HepG2 (cell line): ENCODE results near the gene GJD3. TPM values are rescaled to one million over a fixed set of nuclear protein-coding genes. Genes with fewer than 3 reads are reported as not detected.

Experiments used
- GFI1 ChIP-seq: sonication (generic); formaldehyde crosslinking; IDR thresholded peaks from 2 replicates; pipeline ENCODE4 v1.5.0; 2020; ENCODE audit warnings: missing genetic modification reagents, mild to moderate bottlenecking, borderline replicate concordance
- HNRNPL ChIP-seq: fragments of 200-400 bp; formaldehyde crosslinking; IDR thresholded peaks from 2 replicates; pipeline ENCODE4 v1.6.1; 2017; ENCODE audit warnings: mild to moderate bottlenecking, low read depth, low read length
- KDM6A ChIP-seq: IDR thresholded peaks from 2 replicates; pipeline ENCODE4 v1.6.1; 2016; ENCODE audit warnings: low read depth
- LCORL ChIP-seq, 2 experiments: fragments of 450-650 bp in 1 of 2; sonication (generic) in 1 of 2; formaldehyde crosslinking in 1 of 2; IDR thresholded peaks; 2 replicates each; pipeline versions ENCODE4 v1.5.0 to v1.6.1; 2017 to 2020; ENCODE audit warnings: antibody characterized with exemption in 1 of 2, missing genetic modification reagents in 1 of 2
- MAZ ChIP-seq, 2 experiments: sonication (generic) in 1 of 2; formaldehyde crosslinking in 1 of 2; IDR thresholded peaks; 2 replicates each; pipeline versions ENCODE4 v1.5.0 to v1.6.1; 2012 to 2020; ENCODE audit warnings: low read depth in 2 of 2, mild to moderate bottlenecking in 2 of 2, borderline replicate concordance in 1 of 2, improper control_type of control experiment in 1 of 2, low read length in 1 of 2, missing genetic modification reagents in 1 of 2, moderate library complexity in 1 of 2
- NONO ChIP-seq, 2 experiments: fragments of 450-650 bp in 1 of 2; sonication (generic) in 1 of 2; formaldehyde crosslinking in 1 of 2; IDR thresholded peaks in 1 of 2; conservative IDR thresholded peaks in 1 of 2; 2 replicates each; pipeline versions ENCODE4 v1.6.1 to v1.8.0; 2017 to 2022; ENCODE audit warnings: mild to moderate bottlenecking in 1 of 2, missing genetic modification reagents in 1 of 2, moderate library complexity in 1 of 2
- PCBP2 ChIP-seq: fragments of 200-400 bp; formaldehyde crosslinking; optimal IDR thresholded peaks from 2 replicates; pipeline ENCODE3; 2018; ENCODE audit warnings: low read length, low read depth; ENCODE audit not compliant: poor library complexity, severe bottlenecking
- RARG ChIP-seq: sonication (generic); formaldehyde crosslinking; IDR thresholded peaks from 2 replicates; pipeline ENCODE4 v1.4.0; 2020; ENCODE audit warnings: low read depth, mild to moderate bottlenecking, missing genetic modification reagents
- SIN3A ChIP-seq: IDR thresholded peaks from 2 replicates; pipeline ENCODE4 v1.6.1; 2011; ENCODE audit warnings: low read depth, mild to moderate bottlenecking, control low read depth, low read length, borderline replicate concordance
- XRCC5 ChIP-seq: fragments of 200-400 bp; formaldehyde crosslinking; optimal IDR thresholded peaks from 2 replicates; pipeline ENCODE3; 2017; ENCODE audit warnings: mild to moderate bottlenecking, low read length
- ZBTB7A ChIP-seq: sonication (generic); formaldehyde crosslinking; IDR thresholded peaks from 2 replicates; pipeline ENCODE4 v1.8.0; 2022; ENCODE audit warnings: mild to moderate bottlenecking, missing genetic modification reagents
- ZC3H4 ChIP-seq: sonication (generic); formaldehyde crosslinking; IDR thresholded peaks from 2 replicates; pipeline ENCODE4 v1.4.0; 2020; ENCODE audit warnings: missing genetic modification reagents, borderline replicate concordance
- ZNF441 ChIP-seq: sonication (generic); formaldehyde crosslinking; IDR thresholded peaks from 2 replicates; pipeline ENCODE4 v1.7.0; 2021; ENCODE audit warnings: missing genetic modification reagents, borderline replicate concordance
- ZNF720 ChIP-seq: sonication (generic); formaldehyde crosslinking; IDR thresholded peaks from 2 replicates; pipeline ENCODE4 v1.4.0; 2020; ENCODE audit warnings: missing genetic modification reagents
- ZSCAN25 ChIP-seq: sonication (generic); formaldehyde crosslinking; IDR thresholded peaks from 2 replicates; pipeline ENCODE4 v1.8.0; 2022; ENCODE audit warnings: mild to moderate bottlenecking, missing genetic modification reagents
- polyA plus RNA-seq, 8 experiments: library from polyadenylated mRNA; depleted of rRNA in 3 of 8; stranded (reverse) in 7 of 8; unstranded in 1 of 8; fragments of >200 nt; fragmentation: Illumina TruSeq in 4 of 8; extraction: Trizol in 4 of 8; gene quantifications; 2 replicates each; pipeline versions ENCODE4 v1.2.1 to v1.2.3, GENCODE V29; 2011 to 2016; ENCODE audit warnings: low read depth in 4 of 8, missing spikeins in 1 of 8, mixed read lengths in 1 of 8; ENCODE audit not compliant: insufficient read depth in 1 of 8
- total RNA-seq, 5 experiments: library from RNA; depleted of rRNA; stranded (reverse); fragments of >200 nt; fragmentation: Illumina TruSeq; extraction: Trizol; gene quantifications; 2 replicates each; pipeline ENCODE4 v1.2.3, GENCODE V29; 2016; ENCODE audit warnings: low read depth in 1 of 5
- TF ChIP-seq, protein P1 (sequence below): sonication (generic); formaldehyde crosslinking; IDR thresholded peaks from 2 replicates; pipeline ENCODE4 v1.5.0; 2020; ENCODE audit warnings: missing genetic modification reagents, mild to moderate bottlenecking, borderline replicate concordance
- TF ChIP-seq, protein P2 (sequence below): sonication (generic); formaldehyde crosslinking; IDR thresholded peaks from one replicate; pipeline ENCODE4 v1.5.1; 2020; ENCODE audit warnings: mild to moderate bottlenecking, missing genetic modification reagents; ENCODE audit errors: not compliant biosample characterization

GJD3 gene
- total and polyA plus RNA-seq, 2 of the 13 experiments (the other 11 are each of a cell fraction or from before 2014, with no cell fraction given), result not detected

DNA sequence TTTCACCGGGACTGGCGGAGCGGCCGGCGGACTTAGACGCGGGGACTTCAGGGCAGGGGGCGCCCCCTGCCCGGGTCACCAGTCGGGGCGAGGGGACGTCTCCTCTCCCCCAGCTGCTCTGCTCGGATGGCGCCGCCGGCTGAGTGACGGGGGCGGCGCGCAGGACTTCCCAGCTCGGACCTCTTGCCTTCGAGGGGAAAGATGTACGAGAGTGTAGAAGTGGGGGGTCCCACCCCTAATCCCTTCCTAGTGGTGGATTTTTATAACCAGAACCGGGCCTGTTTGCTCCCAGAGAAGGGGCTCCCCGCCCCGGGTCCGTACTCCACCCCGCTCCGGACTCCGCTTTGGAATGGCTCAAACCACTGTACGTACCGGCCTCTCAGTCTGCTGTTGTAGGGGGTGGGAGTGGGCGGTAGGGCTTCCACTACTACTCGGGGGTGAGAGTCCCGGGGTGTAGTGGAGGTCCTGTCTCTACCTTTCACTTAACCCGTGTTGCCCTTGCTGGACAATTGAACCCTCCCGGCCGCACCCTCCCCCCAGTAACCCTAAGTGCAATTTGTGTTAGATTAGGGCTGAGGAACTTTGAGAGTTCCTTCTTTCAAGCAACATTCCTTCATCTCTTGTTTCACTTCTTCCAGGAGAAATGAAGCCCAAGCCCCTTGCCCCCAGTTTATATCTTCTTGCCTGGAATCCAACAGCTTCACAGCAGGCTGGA lies 21.9 kb downstream of the GJD3 start (continued):
- TF ChIP-seq HNRNPL (0 out of 2 replicates have a peak, but pooled peaks have one; percentile 16), ZBTB7A (CRISPR knock-in tag) (no peak; the same call in 1 of the 2 replicates), MAZ (IDR thresholded peaks at IDR 0.05; ENCODE audit: borderline replicate concordance, low read depth, low read length) (no peak), MAZ (CRISPR knock-in tag; IDR thresholded peaks at IDR 0.05; ENCODE audit: low read depth) (0 out of 2 replicates have a peak, but pooled peaks have one; percentile 21), ZNF441 (0 out of 2 replicates have a peak, but pooled peaks have one; percentile 13), GFI1 (CRISPR knock-in tag) (peak; percentile 45; the same call in 1 of the 2 replicates), ZSCAN25 (CRISPR knock-in tag) (no peak), LCORL (IDR thresholded peaks at IDR 0.05) (no peak), LCORL (CRISPR knock-in tag; IDR thresholded peaks at IDR 0.05) (peak; percentile 12; the same call in 1 of the 2 replicates), SIN3A (peak; percentile 21; the same call in 1 of the 2 replicates), ZC3H4 (no peak), ZNF720 (CRISPR knock-in tag) (no peak), PCBP2 (no peak), RARG (CRISPR knock-in tag) (no peak), XRCC5 (peak; percentile 5), KDM6A (CRISPR knock-in tag) (no peak), NONO (IDR thresholded peaks at IDR 0.05) (no peak), NONO (CRISPR knock-in tag; conservative IDR thresholded peaks at IDR 0.05) (no peak)
- TF ChIP-seq, protein P1, sequence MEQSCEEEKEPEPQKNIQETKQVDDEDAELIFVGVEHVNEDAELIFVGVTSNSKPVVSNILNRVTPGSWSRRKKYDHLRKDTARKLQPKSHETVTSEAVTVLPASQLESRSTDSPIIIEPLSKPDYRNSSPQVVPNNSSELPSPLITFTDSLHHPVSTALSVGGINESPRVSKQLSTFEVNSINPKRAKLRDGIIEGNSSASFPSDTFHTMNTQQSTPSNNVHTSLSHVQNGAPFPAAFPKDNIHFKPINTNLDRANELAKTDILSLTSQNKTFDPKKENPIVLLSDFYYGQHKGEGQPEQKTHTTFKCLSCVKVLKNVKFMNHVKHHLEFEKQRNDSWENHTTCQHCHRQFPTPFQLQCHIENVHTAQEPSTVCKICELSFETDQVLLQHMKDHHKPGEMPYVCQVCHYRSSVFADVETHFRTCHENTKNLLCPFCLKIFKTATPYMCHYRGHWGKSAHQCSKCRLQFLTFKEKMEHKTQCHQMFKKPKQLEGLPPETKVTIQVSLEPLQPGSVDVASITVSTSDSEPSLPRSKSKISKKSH (CRISPR knock-in tag), result peak; percentile 6; the same call in 1 of the 2 replicates
- TF ChIP-seq, protein P2, sequence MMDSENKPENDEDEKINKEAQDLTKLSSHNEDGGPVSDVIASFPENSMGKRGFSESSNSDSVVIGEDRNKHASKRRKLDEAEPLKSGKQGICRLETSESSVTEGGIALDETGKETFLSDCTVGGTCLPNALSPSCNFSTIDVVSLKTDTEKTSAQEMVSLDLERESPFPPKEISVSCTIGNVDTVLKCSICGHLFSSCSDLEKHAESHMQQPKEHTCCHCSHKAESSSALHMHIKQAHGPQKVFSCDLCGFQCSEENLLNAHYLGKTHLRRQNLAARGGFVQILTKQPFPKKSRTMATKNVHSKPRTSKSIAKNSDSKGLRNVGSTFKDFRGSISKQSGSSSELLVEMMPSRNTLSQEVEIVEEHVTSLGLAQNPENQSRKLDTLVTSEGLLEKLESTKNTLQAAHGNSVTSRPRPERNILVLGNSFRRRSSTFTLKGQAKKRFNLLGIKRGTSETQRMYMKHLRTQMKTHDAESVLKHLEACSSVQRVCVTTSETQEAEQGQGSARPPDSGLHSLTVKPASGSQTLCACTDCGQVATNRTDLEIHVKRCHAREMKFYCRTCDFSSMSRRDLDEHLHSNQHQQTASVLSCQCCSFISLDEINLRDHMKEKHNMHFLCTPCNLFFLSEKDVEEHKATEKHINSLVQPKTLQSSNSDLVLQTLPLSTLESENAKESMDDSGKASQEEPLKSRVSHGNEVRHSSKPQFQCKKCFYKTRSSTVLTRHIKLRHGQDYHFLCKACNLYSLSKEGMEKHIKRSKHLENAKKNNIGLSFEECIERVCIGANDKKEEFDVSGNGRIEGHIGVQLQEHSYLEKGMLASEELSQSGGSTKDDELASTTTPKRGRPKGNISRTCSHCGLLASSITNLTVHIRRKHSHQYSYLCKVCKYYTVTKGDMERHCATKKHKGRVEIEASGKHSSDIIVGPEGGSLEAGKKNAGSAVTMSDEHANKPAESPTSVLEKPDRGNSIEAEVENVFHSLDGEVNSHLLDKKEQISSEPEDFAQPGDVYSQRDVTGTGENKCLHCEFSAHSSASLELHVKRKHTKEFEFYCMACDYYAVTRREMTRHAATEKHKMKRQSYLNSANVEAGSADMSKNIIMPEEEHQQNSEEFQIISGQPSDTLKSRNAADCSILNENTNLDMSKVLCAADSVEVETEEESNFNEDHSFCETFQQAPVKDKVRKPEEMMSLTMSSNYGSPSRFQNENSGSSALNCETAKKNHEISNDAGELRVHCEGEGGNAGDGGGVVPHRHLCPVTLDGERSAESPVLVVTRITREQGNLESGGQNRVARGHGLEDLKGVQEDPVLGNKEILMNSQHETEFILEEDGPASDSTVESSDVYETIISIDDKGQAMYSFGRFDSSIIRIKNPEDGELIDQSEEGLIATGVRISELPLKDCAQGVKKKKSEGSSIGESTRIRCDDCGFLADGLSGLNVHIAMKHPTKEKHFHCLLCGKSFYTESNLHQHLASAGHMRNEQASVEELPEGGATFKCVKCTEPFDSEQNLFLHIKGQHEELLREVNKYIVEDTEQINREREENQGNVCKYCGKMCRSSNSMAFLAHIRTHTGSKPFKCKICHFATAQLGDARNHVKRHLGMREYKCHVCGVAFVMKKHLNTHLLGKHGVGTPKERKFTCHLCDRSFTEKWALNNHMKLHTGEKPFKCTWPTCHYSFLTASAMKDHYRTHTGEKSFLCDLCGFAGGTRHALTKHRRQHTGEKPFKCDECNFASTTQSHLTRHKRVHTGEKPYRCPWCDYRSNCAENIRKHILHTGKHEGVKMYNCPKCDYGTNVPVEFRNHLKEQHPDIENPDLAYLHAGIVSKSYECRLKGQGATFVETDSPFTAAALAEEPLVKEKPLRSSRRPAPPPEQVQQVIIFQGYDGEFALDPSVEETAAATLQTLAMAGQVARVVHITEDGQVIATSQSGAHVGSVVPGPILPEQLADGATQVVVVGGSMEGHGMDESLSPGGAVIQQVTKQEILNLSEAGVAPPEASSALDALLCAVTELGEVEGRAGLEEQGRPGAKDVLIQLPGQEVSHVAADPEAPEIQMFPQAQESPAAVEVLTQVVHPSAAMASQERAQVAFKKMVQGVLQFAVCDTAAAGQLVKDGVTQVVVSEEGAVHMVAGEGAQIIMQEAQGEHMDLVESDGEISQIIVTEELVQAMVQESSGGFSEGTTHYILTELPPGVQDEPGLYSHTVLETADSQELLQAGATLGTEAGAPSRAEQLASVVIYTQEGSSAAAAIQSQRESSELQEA (CRISPR knock-in tag), result no peak
